Measurements from ENCODE around the gene GNAO1. TPM values are rescaled to one million over a fixed set of nuclear protein-coding genes. Genes with fewer than 3 reads are reported as not detected.

Gene GNAO1
- polyA plus RNA-seq, 1 donor from 2014 or later, result 31.5 TPM

DNA sequence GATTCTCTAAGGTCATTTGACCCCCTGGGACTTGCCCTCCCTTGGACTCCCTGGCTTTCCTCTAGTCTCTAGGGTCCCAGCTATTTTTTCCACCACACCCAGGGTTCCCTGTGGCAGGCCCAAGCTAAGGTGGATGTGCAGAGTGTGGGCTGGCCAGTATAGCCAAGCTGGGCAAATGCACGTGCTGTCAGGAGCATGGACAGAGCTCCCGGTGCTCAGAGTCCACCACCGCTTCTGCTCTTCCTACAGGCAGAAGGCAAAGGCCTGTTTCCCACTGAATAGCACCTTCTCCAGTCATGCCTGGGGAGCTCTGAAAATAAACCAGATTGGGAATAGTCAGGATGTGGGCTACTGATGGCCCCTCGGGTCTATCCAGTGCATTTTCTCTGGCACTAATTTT is 53.3 kb downstream of the GNAO1 start:
- Histone ChIP-seq H3K9ac (ENCODE audit: low read length) (no peak overlapping the region), H3K9me3 (ENCODE audit: low read length) (no peaks in the 10 kb centered on the region), H3K27ac (ENCODE audit: low read length) (no peak overlapping the region), H3K4me2 (ENCODE audit: low read length) (no peak overlapping the region), H3K36me3 (ENCODE audit: insufficient read depth, low read length) (no peaks in the 10 kb centered on the region), H3K27me3 (ENCODE audit: insufficient read depth, low read depth, low read length) (no peaks in the 10 kb centered on the region), H4K20me1 (ENCODE audit: insufficient read depth) (peaks cover 12% of the 10 kb centered on the region), H3F3A (ENCODE audit: insufficient read depth, low read length, poor library complexity, severe bottlenecking) (no peaks in the 10 kb centered on the region), H3K9me2 (ENCODE audit: insufficient read depth, low read length) (no peaks in the 10 kb centered on the region), H3K79me2 (replicated peaks; ENCODE audit: insufficient read depth, low read length) (peaks cover 6% of the 10 kb centered on the region), H2AFZ (ENCODE audit: low read depth, low read length) (no peak overlapping the region), H3K4me3 (ENCODE audit: low read length) (no peak overlapping the region)
- TF ChIP-seq EP300 (conservative IDR thresholded peaks at IDR 0.05; ENCODE audit: poor library complexity, severe bottlenecking), result no peak
- no peak for TF ChIP-seq POLR2AphosphoS5 (IDR thresholded peaks at IDR 0.05)

DNA sequence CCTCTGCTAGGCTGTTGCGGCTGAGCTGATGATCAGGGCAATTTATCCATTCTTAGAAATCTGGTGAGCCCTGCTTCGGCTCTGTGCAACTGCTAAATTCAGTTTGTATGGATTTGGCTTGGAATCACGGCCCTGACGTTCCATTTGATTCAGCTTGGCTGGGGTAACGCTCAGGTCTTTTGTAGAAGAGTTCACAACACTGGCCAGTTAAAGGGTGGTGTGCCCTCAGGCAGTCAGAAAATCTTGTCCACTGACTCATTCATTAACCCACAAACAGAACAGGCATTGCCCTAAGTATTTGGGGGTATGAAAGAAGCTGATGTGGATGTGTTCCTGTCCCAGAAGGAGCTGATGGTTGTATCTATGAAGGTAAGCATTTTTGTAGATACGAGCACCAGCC is 53.9 kb downstream of the GNAO1 start:
- Histone ChIP-seq H4K20me1 (ENCODE audit: insufficient read depth) (peaks cover 7% of the 10 kb centered on the region), H3K36me3 (ENCODE audit: insufficient read depth, low read length) (no peaks in the 10 kb centered on the region), H3K4me2 (ENCODE audit: low read length) (no peak overlapping the region), H2AFZ (ENCODE audit: low read depth, low read length) (no peak overlapping the region), H3K27me3 (ENCODE audit: insufficient read depth, low read depth, low read length) (no peaks in the 10 kb centered on the region), H3K4me3 (ENCODE audit: low read length) (no peak overlapping the region), H3K9me3 (ENCODE audit: low read length) (no peaks in the 10 kb centered on the region), H3K79me2 (replicated peaks; ENCODE audit: insufficient read depth, low read length) (peaks cover 2% of the 10 kb centered on the region), H3K9me2 (ENCODE audit: insufficient read depth, low read length) (no peaks in the 10 kb centered on the region), H3K9ac (ENCODE audit: low read length) (no peak overlapping the region), H3F3A (ENCODE audit: insufficient read depth, low read length, poor library complexity, severe bottlenecking) (no peaks in the 10 kb centered on the region), H3K27ac (ENCODE audit: low read length) (no peak overlapping the region)
- no peak for TF ChIP-seq EZH2 (IDR thresholded peaks at IDR 0.05; ENCODE audit: borderline replicate concordance, insufficient read depth, low read length, poor library complexity, severe bottlenecking)
- no peak for TF ChIP-seq SMC3 (conservative IDR thresholded peaks at IDR 0.05; ENCODE audit: poor library complexity)
- TF ChIP-seq, protein P1, sequence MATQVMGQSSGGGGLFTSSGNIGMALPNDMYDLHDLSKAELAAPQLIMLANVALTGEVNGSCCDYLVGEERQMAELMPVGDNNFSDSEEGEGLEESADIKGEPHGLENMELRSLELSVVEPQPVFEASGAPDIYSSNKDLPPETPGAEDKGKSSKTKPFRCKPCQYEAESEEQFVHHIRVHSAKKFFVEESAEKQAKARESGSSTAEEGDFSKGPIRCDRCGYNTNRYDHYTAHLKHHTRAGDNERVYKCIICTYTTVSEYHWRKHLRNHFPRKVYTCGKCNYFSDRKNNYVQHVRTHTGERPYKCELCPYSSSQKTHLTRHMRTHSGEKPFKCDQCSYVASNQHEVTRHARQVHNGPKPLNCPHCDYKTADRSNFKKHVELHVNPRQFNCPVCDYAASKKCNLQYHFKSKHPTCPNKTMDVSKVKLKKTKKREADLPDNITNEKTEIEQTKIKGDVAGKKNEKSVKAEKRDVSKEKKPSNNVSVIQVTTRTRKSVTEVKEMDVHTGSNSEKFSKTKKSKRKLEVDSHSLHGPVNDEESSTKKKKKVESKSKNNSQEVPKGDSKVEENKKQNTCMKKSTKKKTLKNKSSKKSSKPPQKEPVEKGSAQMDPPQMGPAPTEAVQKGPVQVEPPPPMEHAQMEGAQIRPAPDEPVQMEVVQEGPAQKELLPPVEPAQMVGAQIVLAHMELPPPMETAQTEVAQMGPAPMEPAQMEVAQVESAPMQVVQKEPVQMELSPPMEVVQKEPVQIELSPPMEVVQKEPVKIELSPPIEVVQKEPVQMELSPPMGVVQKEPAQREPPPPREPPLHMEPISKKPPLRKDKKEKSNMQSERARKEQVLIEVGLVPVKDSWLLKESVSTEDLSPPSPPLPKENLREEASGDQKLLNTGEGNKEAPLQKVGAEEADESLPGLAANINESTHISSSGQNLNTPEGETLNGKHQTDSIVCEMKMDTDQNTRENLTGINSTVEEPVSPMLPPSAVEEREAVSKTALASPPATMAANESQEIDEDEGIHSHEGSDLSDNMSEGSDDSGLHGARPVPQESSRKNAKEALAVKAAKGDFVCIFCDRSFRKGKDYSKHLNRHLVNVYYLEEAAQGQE (IDR thresholded peaks at IDR 0.05; ENCODE audit: borderline replicate concordance), result no peak
- no peak for TF ChIP-seq TAF1 (IDR thresholded peaks at IDR 0.05; ENCODE audit: low read depth)
- no peak for TF ChIP-seq MXI1 (conservative IDR thresholded peaks at IDR 0.05; ENCODE audit: poor library complexity, severe bottlenecking)
- TF ChIP-seq, protein P2, sequence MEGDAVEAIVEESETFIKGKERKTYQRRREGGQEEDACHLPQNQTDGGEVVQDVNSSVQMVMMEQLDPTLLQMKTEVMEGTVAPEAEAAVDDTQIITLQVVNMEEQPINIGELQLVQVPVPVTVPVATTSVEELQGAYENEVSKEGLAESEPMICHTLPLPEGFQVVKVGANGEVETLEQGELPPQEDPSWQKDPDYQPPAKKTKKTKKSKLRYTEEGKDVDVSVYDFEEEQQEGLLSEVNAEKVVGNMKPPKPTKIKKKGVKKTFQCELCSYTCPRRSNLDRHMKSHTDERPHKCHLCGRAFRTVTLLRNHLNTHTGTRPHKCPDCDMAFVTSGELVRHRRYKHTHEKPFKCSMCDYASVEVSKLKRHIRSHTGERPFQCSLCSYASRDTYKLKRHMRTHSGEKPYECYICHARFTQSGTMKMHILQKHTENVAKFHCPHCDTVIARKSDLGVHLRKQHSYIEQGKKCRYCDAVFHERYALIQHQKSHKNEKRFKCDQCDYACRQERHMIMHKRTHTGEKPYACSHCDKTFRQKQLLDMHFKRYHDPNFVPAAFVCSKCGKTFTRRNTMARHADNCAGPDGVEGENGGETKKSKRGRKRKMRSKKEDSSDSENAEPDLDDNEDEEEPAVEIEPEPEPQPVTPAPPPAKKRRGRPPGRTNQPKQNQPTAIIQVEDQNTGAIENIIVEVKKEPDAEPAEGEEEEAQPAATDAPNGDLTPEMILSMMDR (IDR thresholded peaks at IDR 0.05; ENCODE audit: poor library complexity, severe bottlenecking), result no peak
- no peak for TF ChIP-seq RAD21 (conservative IDR thresholded peaks at IDR 0.05)
- TF ChIP-seq POLR2AphosphoS5 (IDR thresholded peaks at IDR 0.05), result no peak
- TF ChIP-seq EP300 (conservative IDR thresholded peaks at IDR 0.05; ENCODE audit: poor library complexity, severe bottlenecking), result no peak
